Muscle of leg (tissue), 11 donors: ENCODE results near the gene SBF2. TPM values are rescaled to one million over a fixed set of nuclear protein-coding genes. Genes with fewer than 3 reads are reported as not detected.

ENCODE experiments used
- DNase-seq: peaks from one replicate; pipeline ENCODE4 v3.0.0; 2013
- H3K27ac ChIP-seq: one replicate; pipeline ENCODE4 v1.5.1; 2013; ENCODE audit warnings: mild to moderate bottlenecking, low read length, control low read depth
- H3K27me3 ChIP-seq: one replicate; pipeline ENCODE4 v1.6.1; 2013; ENCODE audit warnings: low read length; ENCODE audit not compliant: control insufficient read depth, insufficient read depth
- H3K36me3 ChIP-seq: one replicate; pipeline ENCODE4 v1.6.1; 2013; ENCODE audit warnings: low read length; ENCODE audit not compliant: control insufficient read depth, insufficient read depth
- H3K4me1 ChIP-seq: one replicate; pipeline ENCODE4 v1.6.1; 2013; ENCODE audit warnings: low read length; ENCODE audit not compliant: control insufficient read depth, insufficient read depth
- H3K4me3 ChIP-seq: one replicate; pipeline ENCODE4 v1.5.1; 2013; ENCODE audit warnings: low read length, control low read depth
- H3K9me3 ChIP-seq: replicated peaks from 2 replicates; pipeline ENCODE4 v1.6.1; 2013; ENCODE audit warnings: low read depth, low read length; ENCODE audit not compliant: control insufficient read depth
- WGBS: methylation state at CpG from one replicate; pipeline ENCODE4 v1.1.5; 2013; ENCODE audit warnings: missing lambda C conversion rate; ENCODE audit not compliant: insufficient coverage; 5-methylcytosine and 5-hydroxymethylcytosine counted together
- polyA plus RNA-seq, 8 donors: library from polyadenylated mRNA; unstranded; fragments of 120-200 nt; gene quantifications; one replicate each; pipeline versions ENCODE4 v1.2.1 to v1.2.3, GENCODE V29; 2013; ENCODE audit warnings: inconsistent platforms in 1 of 8, low replicate concordance in 1 of 8; ENCODE audit not compliant: insufficient read length in 8 of 8, insufficient read depth in 1 of 8
- total RNA-seq: library from RNA; stranded (reverse); fragments of 120-200 nt; gene quantifications from one replicate; pipeline ENCODE4 v1.2.4, GENCODE V29; 2013

SBF2 gene
- total and polyA plus RNA-seq, 9 donors: 18.3 to 29.5 (median 21.5) TPM

GRCh38 chr11:9825895-9826294, 468.1 kb downstream of the SBF2 start:
- Histone ChIP-seq H3K27ac (no peak overlapping the region), H3K4me1 (no peaks in the 10 kb centered on the region), H3K4me3 (no peak overlapping the region), H3K27me3 (no peaks in the 10 kb centered on the region), H3K9me3 (no peaks in the 10 kb centered on the region), H3K36me3 (peaks cover 2% of the 10 kb centered on the region)
- DNase-seq: no peak
- WGBS: 100% methylated on average over 1 of the region's 1 CpG

- no peaks in the 10 kb centered on the region for H3K4me1 ChIP-seq
- no peak overlapping the region for H3K27ac ChIP-seq
- no peaks in the 10 kb centered on the region for H3K27me3 ChIP-seq
- H3K4me3 ChIP-seq: no peak overlapping the region
- no peaks in the 10 kb centered on the region for H3K9me3 ChIP-seq
- WGBS: 100% methylated on average over 2 of the region's 4 CpGs
- DNase-seq: no peak
- H3K36me3 ChIP-seq: peaks cover 2% of the 10 kb centered on the region
Observed at GRCh38 chr11:9825315-9825714, 468.7 kb downstream of the SBF2 start.

- peak; percentile 28 for DNase-seq
Observed at GRCh38 chr11:9823887-9824385, 470.1 kb downstream of the SBF2 start.

GRCh38 chr11:9823439-9823838, 470.6 kb downstream of the SBF2 start:
- peaks cover 2% of the 10 kb centered on the region for H3K36me3 ChIP-seq
- no peak for DNase-seq

More at GRCh38 chr11:9823887-9824385, 470.1 kb downstream of the SBF2 start:
- Histone ChIP-seq H3K36me3 (peaks cover 2% of the 10 kb centered on the region), H3K9me3 (no peaks in the 10 kb centered on the region), H3K27ac (no peak overlapping the region), H3K4me1 (no peaks in the 10 kb centered on the region), H3K27me3 (no peaks in the 10 kb centered on the region), H3K4me3 (no peak overlapping the region)
- WGBS: no CpG with 5 or more reads among the region's 5 CpGs

GRCh38 chr11:9821008-9821752, 472.8 kb downstream of the SBF2 start:
- Histone ChIP-seq H3K27me3 (no peaks in the 10 kb centered on the region), H3K9me3 (no peaks in the 10 kb centered on the region), H3K36me3 (peaks cover 2% of the 10 kb centered on the region), H3K4me1 (no peaks in the 10 kb centered on the region), H3K4me3 (no peak overlapping the region), H3K27ac (no peak overlapping the region)
- WGBS: 100% methylated on average over 1 of the region's 7 CpGs
- DNase-seq: no peak

More at GRCh38 chr11:9823439-9823838, 470.6 kb downstream of the SBF2 start:
- Histone ChIP-seq H3K27ac (no peak overlapping the region), H3K4me1 (no peaks in the 10 kb centered on the region), H3K9me3 (no peaks in the 10 kb centered on the region), H3K27me3 (no peaks in the 10 kb centered on the region), H3K4me3 (no peak overlapping the region)
- WGBS: no CpG with 5 or more reads among the region's 2 CpGs

GRCh38 chr11:9820260-9820659, 473.8 kb downstream of the SBF2 start:
- no peak overlapping the region for H3K27ac ChIP-seq

GRCh38 chr11:9817191-9817590, 476.8 kb downstream of the SBF2 start:
- no peak overlapping the region for H3K4me3 ChIP-seq
- no peaks in the 10 kb centered on the region for H3K4me1 ChIP-seq
- H3K9me3 ChIP-seq: no peaks in the 10 kb centered on the region
- H3K27ac ChIP-seq: no peak overlapping the region
- no CpG with 5 or more reads among the region's 1 CpG for WGBS
- H3K27me3 ChIP-seq: no peaks in the 10 kb centered on the region
- DNase-seq: no peak
- H3K36me3 ChIP-seq: peaks cover 13% of the 10 kb centered on the region

More at GRCh38 chr11:9820260-9820659, 473.8 kb downstream of the SBF2 start:
- WGBS: 20% methylated on average over 1 of the region's 1 CpG
- Histone ChIP-seq H3K4me3 (no peak overlapping the region), H3K9me3 (no peaks in the 10 kb centered on the region), H3K4me1 (no peaks in the 10 kb centered on the region), H3K27me3 (no peaks in the 10 kb centered on the region), H3K36me3 (peaks cover 7% of the 10 kb centered on the region)
- peak; percentile 20 for DNase-seq

- H3K27me3 ChIP-seq: no peaks in the 10 kb centered on the region
- no peaks in the 10 kb centered on the region for H3K9me3 ChIP-seq
- peak; percentile 31 for DNase-seq
- H3K4me3 ChIP-seq: no peak overlapping the region
- peaks cover 17% of the 10 kb centered on the region for H3K36me3 ChIP-seq
- WGBS: 80% methylated on average over 3 of the region's 6 CpGs
- H3K4me1 ChIP-seq: no peaks in the 10 kb centered on the region
- H3K27ac ChIP-seq: no peak overlapping the region
Observed at GRCh38 chr11:9815486-9816136, 478.4 kb downstream of the SBF2 start.

- Histone ChIP-seq H3K4me1 (no peaks in the 10 kb centered on the region), H3K4me3 (no peak overlapping the region), H3K36me3 (peaks cover 17% of the 10 kb centered on the region), H3K27ac (no peak overlapping the region), H3K27me3 (no peaks in the 10 kb centered on the region), H3K9me3 (no peaks in the 10 kb centered on the region)
- peak; percentile 35 for DNase-seq
Observed at GRCh38 chr11:9814108-9814507, 479.9 kb downstream of the SBF2 start.

GRCh38 chr11:9808943-9809342, 485.1 kb downstream of the SBF2 start:
- WGBS: 67% methylated on average over 2 of the region's 7 CpGs
- DNase-seq: no peak
- Histone ChIP-seq H3K9me3 (no peaks in the 10 kb centered on the region), H3K27ac (peak overlapping the region; percentile 6), H3K27me3 (no peaks in the 10 kb centered on the region), H3K36me3 (peaks cover 31% of the 10 kb centered on the region), H3K4me3 (no peak overlapping the region), H3K4me1 (no peaks in the 10 kb centered on the region)
